K562 treated with DMSO at 1 percent for 12 hours (cell line): ENCODE results near the gene AQP6. TPM values are rescaled to one million over a fixed set of nuclear protein-coding genes. Genes with fewer than 3 reads are reported as not detected.

Experiments used
- total RNA-seq: library from RNA; unstranded; fragments of 300-600 nt; gene quantifications from 2 replicates; pipeline ENCODE4 v1.2.3, GENCODE V29; 2022; ENCODE audit not compliant: insufficient read depth

Gene AQP6
- not detected in 2 replicates for total RNA-seq

GRCh38 chr12:49972641-49973360 is at the start of gene AQP6:
Gene AQP6 (plus strand): TSS chr12:49972947. CDS start chr12:49973174, 227 bp downstream.

GRCh38 chr12:49950273-49951251 is 22.2 kb upstream of the AQP6 start, which contains the start of gene AQP2:
Gene AQP2 (plus strand): TSS chr12:49950737. CDS start chr12:49950831, 94 bp downstream.

GRCh38 chr12:49961111-49961922 is 11.4 kb upstream of the AQP6 start, which contains the start of gene AQP5:
Gene AQP5 (plus strand): TSS chr12:49961872. CDS start chr12:49962018, 146 bp downstream.

GRCh38 chr12:50025187-50026059 is 52.7 kb downstream of the AQP6 start, which contains the start of gene RACGAP1:
Gene RACGAP1 (minus strand): TSS chr12:50025494. CDS start chr12:50016715, 8,779 bp downstream.

Other genes starting within 250 kb of the AQP6 start
- gene TMBIM6, start 231.4 kb upstream of the AQP6 start, total RNA-seq = 258 and 528 TPM in 2 replicates
- 9.3 and 16.7 TPM in 2 replicates for gene NCKAP5L, start 144.5 kb upstream of the AQP6 start, total RNA-seq
- 4.6 and 11.6 TPM in 2 replicates for gene BCDIN3D, start 129.8 kb upstream of the AQP6 start, total RNA-seq
- gene FAIM2, start 69.0 kb upstream of the AQP6 start, total RNA-seq = not detected in 2 replicates
- gene AQP2, start 22.2 kb upstream of the AQP6 start, total RNA-seq = not detected in 2 replicates
- gene AQP5, start 11.1 kb upstream of the AQP6 start, total RNA-seq = not detected in 2 replicates
- gene RACGAP1, start 52.5 kb downstream of the AQP6 start, total RNA-seq = 49.4 and 75.9 TPM in 2 replicates
- 0.34 and 0.96 TPM in 2 replicates for gene ASIC1, start 84.6 kb downstream of the AQP6 start, total RNA-seq
- 27.6 and 90.4 TPM in 2 replicates for gene SMARCD1, start 112.4 kb downstream of the AQP6 start, total RNA-seq
- gene GPD1, start 131.1 kb downstream of the AQP6 start, total RNA-seq = not detected in 2 replicates
- gene COX14, start 139.3 kb downstream of the AQP6 start, total RNA-seq = 58.6 and 79.2 TPM in 2 replicates
- gene CERS5, start 194.4 kb downstream of the AQP6 start, total RNA-seq = 24.5 and 35.3 TPM in 2 replicates